Measurements from ENCODE around the gene DSCAML1.

DSCAML1 gene

DNA sequence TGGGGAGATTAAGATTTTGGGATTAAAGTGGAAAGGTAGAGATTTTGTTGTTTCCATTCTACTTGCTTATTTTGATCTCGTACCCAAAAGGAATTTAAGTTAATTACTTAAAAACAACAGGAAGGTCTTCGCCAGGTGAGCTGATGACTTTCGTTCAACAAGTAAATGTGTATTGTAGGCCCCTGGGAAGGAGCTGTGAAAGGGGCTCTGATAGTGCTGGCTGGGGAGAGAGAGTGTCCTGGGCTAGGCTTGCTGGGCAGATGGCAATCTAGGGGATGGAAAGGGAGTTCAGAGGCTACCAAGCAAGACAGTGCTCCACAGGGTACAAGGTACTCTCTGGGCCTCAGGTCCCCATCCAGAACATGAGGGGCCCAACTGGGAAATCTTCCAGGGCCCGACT, 279.9 kb downstream of the DSCAML1 start:
- no peak for DNase-seq (ENCODE audit: low spot score)

GRCh38 chr11:117515892-117516787, 280.9 kb downstream of the DSCAML1 start:
- no peak for DNase-seq (ENCODE audit: low spot score)

- no peak for DNase-seq (ENCODE audit: low spot score)
Measured at GRCh38 chr11:117514256-117514655, 282.8 kb downstream of the DSCAML1 start.

- no peak for DNase-seq (ENCODE audit: low spot score)
Measured at GRCh38 chr11:117513666-117514065, 283.4 kb downstream of the DSCAML1 start.

DNA sequence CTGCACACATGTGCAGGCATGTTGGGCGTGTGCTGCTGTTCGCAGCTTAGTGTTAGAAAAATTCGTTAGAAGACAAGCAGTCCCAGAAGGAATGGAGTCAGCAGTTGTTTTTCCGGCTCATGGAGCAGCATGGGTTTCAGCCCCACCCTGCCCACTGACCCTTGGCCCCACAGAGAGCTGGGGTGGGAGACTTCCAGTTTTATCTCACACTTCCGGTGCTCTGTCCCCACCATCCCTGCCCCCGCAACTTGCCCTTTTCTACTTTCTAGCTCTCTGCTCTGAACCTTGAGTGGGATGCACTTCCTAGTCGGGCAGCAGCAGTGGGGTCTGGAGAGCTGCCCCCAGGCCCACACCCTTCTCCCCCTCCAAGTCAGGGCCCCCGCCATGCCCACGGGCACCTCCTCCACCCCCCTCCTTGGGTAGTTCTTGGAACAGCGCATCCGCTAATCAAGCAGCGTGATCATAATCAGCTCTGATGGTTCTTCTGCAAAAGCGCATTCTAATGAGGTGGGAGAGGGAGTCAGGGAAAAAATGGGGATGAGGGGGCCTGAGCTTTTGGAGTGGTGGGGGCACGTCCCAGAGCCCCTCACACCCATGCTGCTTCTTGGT, 285.0 kb downstream of the DSCAML1 start:
- no peak for DNase-seq (ENCODE audit: low spot score)

DNA sequence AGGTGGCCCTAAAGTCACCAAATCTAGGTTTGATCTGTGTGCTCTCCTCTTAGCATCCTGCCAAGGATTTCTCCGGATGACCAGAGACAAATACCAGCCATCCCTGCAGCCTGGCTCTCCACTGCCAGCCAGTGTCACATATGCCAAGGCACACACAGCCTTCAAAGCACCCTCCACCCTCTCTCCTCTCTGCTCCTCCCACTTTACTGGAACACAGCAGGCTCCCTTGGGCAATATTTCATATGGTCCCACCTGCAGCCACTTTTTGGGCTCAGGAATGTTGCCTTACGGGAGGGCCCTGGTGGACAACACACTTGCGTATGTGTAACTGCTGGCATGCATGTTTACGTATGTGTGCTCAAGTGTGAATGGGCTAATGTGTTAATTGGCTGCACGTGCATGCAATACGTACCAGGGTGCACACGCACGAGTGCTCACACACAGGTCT, 285.5 kb downstream of the DSCAML1 start:
- no peak for DNase-seq (ENCODE audit: low spot score)

DNA sequence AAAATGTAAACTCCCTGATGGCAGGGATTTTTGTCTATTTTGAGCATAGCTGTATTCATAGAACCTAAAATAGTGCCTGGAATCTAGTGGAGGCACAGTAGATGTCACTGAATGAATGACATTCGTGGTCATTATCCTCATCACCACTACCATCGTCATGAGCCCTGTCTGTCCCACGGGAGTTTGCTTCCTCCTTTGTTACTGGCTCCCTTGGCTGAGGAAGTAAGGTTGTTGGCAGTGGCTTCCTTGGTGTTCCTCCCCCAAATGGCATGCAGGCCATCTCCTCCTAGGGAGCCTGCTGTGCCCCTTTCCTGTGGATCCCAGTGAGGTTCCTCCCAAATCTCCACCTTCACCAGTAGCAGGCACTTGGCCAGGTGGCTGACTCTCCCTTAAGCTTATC, 286.4 kb downstream of the DSCAML1 start:
- no peak for DNase-seq (ENCODE audit: low spot score)

- DNase-seq (ENCODE audit: low spot score): no peak
Measured at GRCh38 chr11:117509543-117509942, 287.5 kb downstream of the DSCAML1 start.

- DNase-seq (ENCODE audit: low spot score): no peak
Measured at GRCh38 chr11:117506971-117507370, 290.0 kb downstream of the DSCAML1 start.

DNA sequence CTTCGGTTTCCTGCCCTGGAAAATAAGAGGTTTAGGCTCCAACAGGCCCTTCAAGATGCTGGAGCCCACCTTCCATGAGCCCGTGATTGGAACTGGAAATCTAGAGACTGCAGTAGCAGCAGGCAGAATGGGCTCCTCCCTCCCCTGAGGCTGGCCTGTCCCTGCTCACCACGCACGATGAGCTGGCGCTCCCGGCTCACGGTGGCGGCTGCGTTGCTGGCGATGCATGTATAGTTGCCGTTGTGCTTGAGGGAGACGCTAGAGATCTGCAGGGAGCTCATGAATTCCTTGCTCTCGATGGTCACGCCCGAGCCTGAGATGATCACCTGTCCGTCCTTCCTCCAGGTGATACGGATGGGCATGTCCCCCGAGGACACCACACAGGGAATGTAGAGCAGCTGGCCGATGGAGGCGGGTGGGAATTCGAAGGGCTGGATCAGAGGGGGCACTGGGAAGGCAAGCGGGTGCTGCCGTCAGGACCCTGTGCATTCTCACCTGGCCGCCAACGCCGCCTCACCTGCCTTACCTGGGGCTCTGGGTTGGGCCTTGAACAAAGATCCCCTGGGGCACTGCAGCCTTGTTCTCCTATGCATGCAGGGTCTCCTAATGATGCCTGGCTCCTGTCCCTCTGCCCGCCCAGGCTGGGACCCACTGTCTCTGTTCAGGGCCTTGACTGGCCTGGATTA, 291.6 kb downstream of the DSCAML1 start:
- DNase-seq (ENCODE audit: low spot score): no peak

DNA sequence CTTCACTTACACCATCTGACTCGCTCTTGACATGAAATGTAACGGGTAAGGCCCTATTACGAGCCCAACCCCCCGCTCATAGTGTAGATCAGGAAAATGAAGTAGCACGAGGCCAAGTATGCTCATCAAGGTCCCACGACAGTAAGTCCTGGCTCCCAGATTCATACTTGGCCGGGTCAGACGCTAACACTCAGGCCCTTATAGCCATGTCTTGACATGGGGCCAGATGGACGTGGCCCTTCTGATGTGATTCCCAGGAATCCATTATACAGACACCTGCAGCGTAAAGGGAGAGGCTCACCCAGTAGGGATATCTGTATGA, 294.3 kb downstream of the DSCAML1 start:
- no peak for DNase-seq (ENCODE audit: low spot score)

GRCh38 chr11:117502015-117502778, 294.8 kb downstream of the DSCAML1 start:
- no peak for DNase-seq (ENCODE audit: low spot score)

- no peak for DNase-seq (ENCODE audit: low spot score)
Measured at GRCh38 chr11:117501237-117501898, 295.6 kb downstream of the DSCAML1 start.

GRCh38 chr11:117498791-117499190, 298.2 kb downstream of the DSCAML1 start:
- no peak for DNase-seq (ENCODE audit: low spot score)

DNA sequence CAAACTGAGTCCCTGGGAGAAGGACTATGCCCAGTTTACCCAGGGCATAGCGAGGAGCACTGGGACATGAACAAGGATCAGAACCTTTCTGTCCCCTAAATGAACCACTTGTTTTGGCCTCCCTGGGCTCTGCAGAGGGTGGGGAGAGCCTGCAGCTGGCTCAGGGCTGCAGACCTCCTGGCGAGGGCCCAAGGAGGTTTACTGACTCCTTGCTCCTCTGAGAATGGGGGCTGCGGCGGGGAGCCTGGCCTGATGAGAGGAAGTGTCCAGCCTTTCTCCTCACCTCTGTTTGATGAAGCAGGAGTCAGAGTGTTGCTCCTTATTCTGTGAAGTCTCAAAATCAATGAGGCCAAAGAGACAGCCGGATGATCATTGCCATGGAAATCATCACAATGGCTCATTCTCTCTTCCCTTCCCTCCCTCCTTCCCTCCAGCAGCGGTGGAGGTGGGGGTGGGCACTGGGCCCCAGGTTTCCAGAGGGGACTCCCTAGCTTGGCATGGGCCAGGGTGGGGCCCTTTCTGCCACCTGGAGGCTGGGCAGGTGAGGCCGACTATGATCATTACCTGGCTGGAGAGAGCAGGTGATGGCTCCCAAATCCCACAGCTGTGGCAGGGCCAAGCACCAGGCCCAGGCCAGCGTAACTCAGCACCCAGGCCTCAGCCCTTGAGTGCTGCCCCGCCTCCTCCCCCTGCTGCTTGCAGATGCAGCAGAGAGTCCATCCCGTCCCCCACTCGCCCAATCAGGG, 299.6 kb downstream of the DSCAML1 start:
- no peak for DNase-seq (ENCODE audit: low spot score)

DNA sequence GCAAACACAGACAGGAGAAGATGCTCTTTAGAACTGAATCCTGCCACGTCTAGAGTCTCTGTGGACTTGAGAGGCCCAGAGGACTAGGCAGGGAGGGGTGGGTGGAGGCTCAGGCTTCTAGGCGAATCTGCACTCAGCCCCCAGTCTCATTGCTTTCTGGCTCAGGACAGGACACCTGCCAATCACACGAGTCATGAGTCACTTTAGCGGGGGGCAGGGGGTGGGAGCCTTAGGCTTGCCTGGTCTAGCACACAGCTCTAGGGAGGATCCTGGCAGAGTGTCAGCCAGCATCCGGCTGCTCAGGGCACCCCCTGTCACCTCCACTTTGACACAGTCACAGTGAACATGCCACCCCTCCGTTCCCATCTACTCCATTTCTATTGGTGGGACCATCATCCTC, 301.7 kb downstream of the DSCAML1 start:
- DNase-seq (ENCODE audit: low spot score): no peak

GRCh38 chr11:117492578-117493251, 304.3 kb downstream of the DSCAML1 start:
- no peak for DNase-seq (ENCODE audit: low spot score)

- no peak for DNase-seq (ENCODE audit: low spot score)
Measured at GRCh38 chr11:117490911-117491310, 306.1 kb downstream of the DSCAML1 start.

DNA sequence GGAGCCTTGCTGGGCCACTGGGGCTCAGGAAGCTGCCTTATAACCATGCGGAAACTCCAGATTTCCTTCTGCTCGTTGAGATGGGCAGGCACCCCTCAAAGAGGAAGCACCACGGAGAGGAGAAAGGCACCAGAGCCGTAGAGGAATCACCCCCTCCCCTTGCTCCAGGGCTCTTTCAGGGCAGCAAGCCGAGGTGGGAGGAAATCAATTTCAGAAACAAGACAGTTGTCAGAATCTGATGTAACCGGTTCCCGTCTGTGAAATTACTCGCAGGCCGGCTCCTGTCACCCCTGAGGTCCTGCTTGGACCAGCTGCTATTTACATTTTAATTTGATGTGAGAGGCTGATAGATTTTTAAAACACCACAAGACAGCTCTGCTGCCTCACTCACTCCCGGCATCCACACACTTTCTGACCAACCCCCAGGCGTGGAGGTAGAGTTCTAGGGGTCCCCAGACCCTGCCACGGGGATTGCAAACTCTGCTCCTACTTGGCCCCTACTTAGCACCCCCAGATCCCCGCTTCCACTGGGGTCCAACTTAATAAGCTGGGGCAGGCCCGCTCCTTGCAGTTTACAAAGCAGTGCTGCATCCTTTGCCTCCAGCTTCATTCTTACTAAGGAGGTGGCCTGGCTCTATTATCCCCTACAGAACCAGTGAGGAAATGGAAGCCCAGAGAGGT, 306.9 kb downstream of the DSCAML1 start:
- DNase-seq (ENCODE audit: low spot score): no peak
